ENCODE results near the gene CYFIP1.

GRCh38 chr15:22871481-22872086 is 108.6 kb downstream of the CYFIP1 start:
- TF ChIP-seq HMGA2 (CRISPR knock-in tag; IDR thresholded peaks at IDR 0.05) (no peak), CREB1 (CRISPR knock-in tag; IDR thresholded peaks at IDR 0.05) (no peak), CTCF (IDR thresholded peaks at IDR 0.05) (no peak), NR3C1 (CRISPR knock-in tag; conservative IDR thresholded peaks at IDR 0.05; ENCODE audit: low read depth) (no peak)

All from WTC11 (cell line).